NCI-H187 (cell line): ENCODE data around the gene ABL1.
A peak's percentile ranks its signal among the peaks of the same experiment; 100 is the strongest.
"Not testable (repeated sequence)": the region's sequence is repeated elsewhere in the genome, so short reads cannot be mapped to it uniquely, and the experiment has no call there.

Experiments used
- DNase-seq, 2 experiments: peaks; one replicate each; lab custom pipeline; 2025; lab: John Stamatoyannopoulos, UW

ABL1 gene

GRCh38 chr9:130834371-130835336 lies at the start of gene ABL1:
Gene ABL1, plus strand, starts transcription at chr9:130835254. Its CDS starts 193 bp downstream, at chr9:130835447.
- peak in 1 of 2 experiments; percentile 45 for DNase-seq

GRCh38 chr9:130785940-130786508 lies 49.0 kb upstream of the ABL1 start:
- no peak for DNase-seq

GRCh38 chr9:130786526-130786925 lies 48.5 kb upstream of the ABL1 start:
- DNase-seq = no peak

- DNase-seq = no peak
These were observed 45.0 kb upstream of the ABL1 start for GRCh38 chr9:130789747-130790672.

DNA sequence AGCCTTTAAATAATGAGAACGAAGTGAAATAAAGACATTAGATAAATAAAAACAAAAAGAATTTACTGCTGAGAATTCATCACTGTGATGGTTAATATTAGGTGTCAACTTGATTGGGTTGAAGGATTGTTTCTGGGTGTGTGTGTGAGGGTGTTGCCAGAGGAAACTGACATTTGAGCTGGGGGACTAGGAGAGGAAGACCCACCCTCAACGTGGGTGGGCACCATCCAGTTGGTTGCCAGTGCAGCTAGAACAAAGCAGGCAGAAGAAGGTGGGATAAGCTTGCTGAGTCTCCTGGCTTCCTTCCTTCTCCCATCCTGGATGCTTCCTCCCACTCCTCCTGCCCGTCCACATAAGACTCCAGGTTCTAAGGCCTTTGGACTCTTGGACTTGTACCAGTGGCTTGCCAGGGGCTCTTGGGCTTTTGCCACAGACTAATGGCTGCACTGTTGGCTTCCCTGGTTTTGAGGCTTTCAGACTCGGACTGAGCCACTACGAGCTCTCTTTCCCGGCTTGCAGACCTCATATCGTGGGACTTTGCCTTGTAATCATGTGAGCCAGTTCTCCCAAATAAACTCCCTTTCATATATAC lies 43.7 kb upstream of the ABL1 start:
- DNase-seq = no peak

- no peak for DNase-seq
These were observed 41.5 kb upstream of the ABL1 start for GRCh38 chr9:130793589-130793988.

DNA sequence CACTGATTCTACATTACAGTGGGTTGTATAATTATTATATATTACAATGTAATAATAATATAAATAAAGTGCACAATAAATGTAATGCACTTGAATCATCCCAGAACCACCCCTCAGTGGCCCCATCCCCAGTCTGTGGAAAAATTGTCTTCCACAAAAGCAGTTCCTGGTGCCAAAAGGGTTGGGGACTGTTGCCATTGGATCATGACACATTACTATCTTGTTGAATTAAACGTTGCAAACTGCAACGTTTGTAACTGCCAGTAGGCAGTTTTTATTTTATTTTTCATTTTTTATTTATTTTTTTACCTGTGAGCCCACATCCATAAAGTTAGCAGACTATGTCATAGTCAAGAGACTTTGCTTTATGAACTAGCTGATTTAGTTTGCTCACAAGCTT lies 41.0 kb upstream of the ABL1 start:
- not testable (repeated sequence) for DNase-seq

GRCh38 chr9:130794423-130794822 lies 40.6 kb upstream of the ABL1 start:
- DNase-seq = not testable (repeated sequence)

GRCh38 chr9:130794923-130795495 lies 40.0 kb upstream of the ABL1 start:
- no peak for DNase-seq

DNA sequence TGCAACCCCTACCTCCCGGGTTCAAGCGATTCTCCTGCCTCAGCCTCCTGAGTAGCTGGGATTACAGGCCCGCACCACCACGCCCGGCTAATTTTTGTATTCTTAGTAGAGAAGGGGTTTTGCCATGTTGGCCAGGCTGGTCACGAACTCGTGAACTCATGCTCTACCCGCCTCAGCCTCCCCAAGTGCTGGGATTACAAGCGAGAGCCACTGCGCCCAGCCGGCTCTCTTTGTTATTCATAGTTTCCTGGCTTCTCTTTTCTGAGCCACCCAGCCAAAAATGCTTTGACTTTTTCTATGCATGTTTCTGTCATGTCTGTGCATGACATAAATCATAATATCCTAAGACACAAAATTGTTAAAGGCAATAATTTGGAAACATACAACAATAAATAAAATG lies 31.9 kb upstream of the ABL1 start:
- not testable (repeated sequence) for DNase-seq

DNA sequence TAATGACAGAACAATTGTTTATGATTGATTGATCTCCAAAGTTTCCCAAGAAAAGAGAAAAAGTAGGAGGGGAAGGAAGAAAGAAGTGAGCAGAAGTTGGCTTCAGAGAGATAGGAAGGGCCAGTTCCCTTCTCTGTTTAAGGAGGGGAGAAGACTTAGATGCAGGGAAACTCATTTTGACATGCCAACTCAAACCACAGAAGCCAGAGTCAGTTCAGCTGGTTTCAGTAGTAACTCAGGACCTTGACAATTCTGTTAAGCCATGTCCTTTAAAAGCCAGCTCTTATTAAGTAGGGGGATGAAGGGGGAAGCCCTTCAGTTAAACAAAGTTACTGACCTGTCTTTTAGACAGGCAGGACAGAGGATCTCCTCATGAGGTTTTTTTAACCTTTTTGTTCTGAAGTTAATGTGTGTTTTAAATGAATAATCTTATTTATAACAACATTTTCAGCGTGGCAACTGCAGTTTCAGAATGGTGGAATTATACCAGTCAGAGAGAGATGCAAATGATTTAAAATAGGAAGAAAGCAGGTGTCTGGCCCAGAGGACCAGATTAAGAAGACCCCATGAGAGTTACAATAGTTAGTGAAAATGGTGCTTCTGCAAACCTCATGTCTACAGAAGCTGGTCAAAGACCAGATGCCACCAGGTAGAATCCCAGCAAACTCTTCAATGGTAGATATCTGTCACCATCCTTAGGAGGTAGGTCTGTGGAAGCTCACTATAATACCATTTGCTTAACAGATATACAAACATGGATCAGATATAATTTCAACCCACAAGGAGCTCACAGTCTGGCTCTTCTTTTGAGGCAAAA lies 29.3 kb upstream of the ABL1 start:
- DNase-seq = no peak

GRCh38 chr9:130806327-130806716 lies 28.7 kb upstream of the ABL1 start:
- DNase-seq = no peak

GRCh38 chr9:130810609-130811136 lies 24.4 kb upstream of the ABL1 start:
- DNase-seq = no peak

DNA sequence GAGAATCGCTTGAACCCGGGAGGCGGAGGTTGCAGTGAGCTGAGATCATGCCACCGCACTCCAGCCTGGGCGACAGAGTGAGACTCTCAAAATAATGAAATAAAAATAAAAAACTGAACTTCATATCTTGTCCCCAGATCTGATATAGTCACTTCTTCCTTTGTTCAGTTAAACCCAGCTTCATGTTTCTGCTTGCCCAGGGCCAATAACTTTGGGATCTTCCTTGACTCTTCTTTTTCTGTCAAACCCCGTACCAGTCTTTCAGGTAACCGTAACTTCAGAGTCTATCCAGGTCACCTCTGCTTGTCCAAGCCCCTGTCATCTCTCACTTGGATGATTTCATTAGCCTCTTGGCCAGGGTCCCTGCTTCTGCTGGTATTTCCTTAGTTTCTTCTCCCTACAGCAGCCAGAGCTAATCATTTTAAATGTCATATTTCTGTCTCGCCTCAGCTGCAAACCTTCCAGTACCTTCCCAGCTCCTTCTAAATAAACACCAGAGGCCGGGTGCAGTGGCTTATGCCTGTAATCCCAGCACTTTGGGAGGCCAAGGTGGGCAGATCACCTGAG lies 19.7 kb upstream of the ABL1 start:
- DNase-seq = no peak

GRCh38 chr9:130817914-130818313 lies 17.1 kb upstream of the ABL1 start:
- no peak for DNase-seq

- no peak for DNase-seq
These were observed 14.8 kb upstream of the ABL1 start for GRCh38 chr9:130820135-130820738.

- no peak for DNase-seq
These were observed 11.6 kb upstream of the ABL1 start for GRCh38 chr9:130823435-130823834.

DNA sequence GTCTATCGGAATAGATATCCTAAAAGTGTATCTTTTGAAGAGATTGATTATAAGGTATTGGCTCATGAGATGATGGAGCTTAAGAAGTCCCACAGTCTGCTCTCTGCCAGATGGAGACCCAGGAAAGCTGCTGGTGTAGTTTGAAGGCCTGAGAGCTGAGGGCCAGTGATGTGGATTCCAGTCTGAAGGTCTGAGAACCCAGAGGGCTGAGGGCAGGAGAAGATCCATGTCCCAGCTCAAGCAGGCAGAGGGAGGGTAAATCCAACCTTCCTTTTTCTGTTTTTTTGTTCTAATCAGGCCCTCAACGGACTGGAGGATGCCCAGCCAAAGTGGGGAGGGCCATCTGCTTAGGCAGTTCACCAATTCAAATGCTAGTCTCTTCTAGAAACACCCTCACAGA lies 11.0 kb upstream of the ABL1 start:
- no peak for DNase-seq

- no peak for DNase-seq
These were observed 10.3 kb upstream of the ABL1 start for GRCh38 chr9:130824643-130825350.
